Thyroid gland (tissue), 4 donors: ENCODE results near the gene DOCK8. TPM values are rescaled to one million over a fixed set of nuclear protein-coding genes. Genes with fewer than 3 reads are reported as not detected.

Experiments used
- DNase-seq, 2 donors: peaks; one replicate each; pipeline ENCODE4 v3.0.0-alpha.2; 2019
- H3K27ac ChIP-seq, 3 donors: fragments of 200-600 bp; sonication (generic); 1 replicate in 2 of 3; 2 replicates in 1 of 3; pipeline ENCODE4 v1.5.1; 2016 to 2019; ENCODE audit warnings: mild to moderate bottlenecking in 1 of 3, moderate library complexity in 1 of 3
- H3K27me3 ChIP-seq: fragments of 200-600 bp; sonication (generic); one replicate; pipeline ENCODE4 v1.5.1; 2019
- H3K36me3 ChIP-seq, 2 donors: fragments of 200-600 bp; sonication (generic); one replicate each; pipeline ENCODE4 v1.5.1; 2016 to 2019
- H3K4me1 ChIP-seq, 2 donors: fragments of 200-600 bp; sonication (generic); one replicate each; pipeline ENCODE4 v1.5.1; 2017 to 2019
- H3K4me3 ChIP-seq, 3 donors: fragments of 200-600 bp; sonication (generic); replicated peaks in 1 of 3; 1 replicate in 2 of 3; 2 replicates in 1 of 3; pipeline ENCODE4 v1.5.1; 2016; ENCODE audit warnings: mild to moderate bottlenecking in 1 of 3
- H3K9me3 ChIP-seq: fragments of 200-600 bp; sonication (generic); one replicate; pipeline ENCODE4 v1.5.1; 2017
- POLR2A ChIP-seq, 2 donors: fragments of 450-650 bp; IDR thresholded peaks; one replicate each; pipeline ENCODE4 v1.6.1; 2017; ENCODE audit warnings: antibody characterized with exemption in 2 of 2, mild to moderate bottlenecking in 2 of 2, moderate library complexity in 1 of 2
- WGBS, 2 donors: methylation state at CpG; one replicate each; pipeline ENCODE4 v1.1.5; 2017; 5-methylcytosine and 5-hydroxymethylcytosine counted together
- intact Hi-C: fragments of 100-400 bp; cut with DNase I; formaldehyde crosslinking; loops from one replicate; pipeline ENCODE4 v1.15.1; 2023
- total RNA-seq, 4 donors: library from RNA; depleted of rRNA; stranded (reverse); fragments of >200 nt; gene quantifications; one replicate each; pipeline ENCODE4 v1.2.3, GENCODE V29; 2016
- TF ChIP-seq, protein P1 (sequence below), 6 experiments: fragments of 200-600 bp in 3 of 6; fragments of 450-650 bp in 3 of 6; sonication (generic) in 3 of 6; IDR thresholded peaks; one replicate each; pipeline ENCODE4 v1.5.1; 2016 to 2019; ENCODE audit warnings: antibody characterized with exemption in 6 of 6, mild to moderate bottlenecking in 2 of 6, inconsistent platforms in 1 of 6, moderate library complexity in 1 of 6

DOCK8 gene
- total RNA-seq, 4 donors from 2014 or later = 10.1 to 19.5 (median 16.0) TPM

DNA sequence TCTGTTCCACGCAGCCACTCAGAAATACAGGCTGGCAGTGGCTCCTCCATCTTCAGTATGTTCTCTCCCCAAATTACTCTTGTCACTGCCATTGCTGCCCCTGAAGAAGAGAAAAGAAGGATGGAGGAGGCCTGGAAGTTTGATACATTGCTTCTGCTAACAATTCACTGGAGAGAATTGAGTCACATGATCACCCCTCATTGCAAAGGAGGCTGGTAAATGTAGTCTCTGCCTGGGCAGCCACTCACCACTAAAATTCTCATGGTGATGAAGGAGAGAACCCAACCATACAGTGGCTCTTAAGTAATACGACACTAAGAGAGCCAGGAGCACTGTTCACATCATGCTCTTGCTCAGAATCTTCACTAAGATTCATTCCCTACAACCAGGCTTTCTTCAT lies 112.0 kb downstream of the DOCK8 start:
- no peak overlapping the region for H3K4me3 ChIP-seq
- H3K27me3 ChIP-seq = no peaks in the 10 kb centered on the region
- H3K36me3 ChIP-seq = no peaks in the 10 kb centered on the region
- no peaks in the 10 kb centered on the region for H3K4me1 ChIP-seq
- DNase-seq = no peak
- intact Hi-C loops = no loop called here
- WGBS, 2 donors = 73 to 77% methylated on average over 2 of the region's 2 CpGs
- TF ChIP-seq, protein P1, sequence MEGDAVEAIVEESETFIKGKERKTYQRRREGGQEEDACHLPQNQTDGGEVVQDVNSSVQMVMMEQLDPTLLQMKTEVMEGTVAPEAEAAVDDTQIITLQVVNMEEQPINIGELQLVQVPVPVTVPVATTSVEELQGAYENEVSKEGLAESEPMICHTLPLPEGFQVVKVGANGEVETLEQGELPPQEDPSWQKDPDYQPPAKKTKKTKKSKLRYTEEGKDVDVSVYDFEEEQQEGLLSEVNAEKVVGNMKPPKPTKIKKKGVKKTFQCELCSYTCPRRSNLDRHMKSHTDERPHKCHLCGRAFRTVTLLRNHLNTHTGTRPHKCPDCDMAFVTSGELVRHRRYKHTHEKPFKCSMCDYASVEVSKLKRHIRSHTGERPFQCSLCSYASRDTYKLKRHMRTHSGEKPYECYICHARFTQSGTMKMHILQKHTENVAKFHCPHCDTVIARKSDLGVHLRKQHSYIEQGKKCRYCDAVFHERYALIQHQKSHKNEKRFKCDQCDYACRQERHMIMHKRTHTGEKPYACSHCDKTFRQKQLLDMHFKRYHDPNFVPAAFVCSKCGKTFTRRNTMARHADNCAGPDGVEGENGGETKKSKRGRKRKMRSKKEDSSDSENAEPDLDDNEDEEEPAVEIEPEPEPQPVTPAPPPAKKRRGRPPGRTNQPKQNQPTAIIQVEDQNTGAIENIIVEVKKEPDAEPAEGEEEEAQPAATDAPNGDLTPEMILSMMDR (IDR thresholded peaks at IDR 0.05) = no peak
- TF ChIP-seq POLR2A (IDR thresholded peaks at IDR 0.05) = no peak
- H3K27ac ChIP-seq = no peak overlapping the region
- no peaks in the 10 kb centered on the region for H3K9me3 ChIP-seq

DNA sequence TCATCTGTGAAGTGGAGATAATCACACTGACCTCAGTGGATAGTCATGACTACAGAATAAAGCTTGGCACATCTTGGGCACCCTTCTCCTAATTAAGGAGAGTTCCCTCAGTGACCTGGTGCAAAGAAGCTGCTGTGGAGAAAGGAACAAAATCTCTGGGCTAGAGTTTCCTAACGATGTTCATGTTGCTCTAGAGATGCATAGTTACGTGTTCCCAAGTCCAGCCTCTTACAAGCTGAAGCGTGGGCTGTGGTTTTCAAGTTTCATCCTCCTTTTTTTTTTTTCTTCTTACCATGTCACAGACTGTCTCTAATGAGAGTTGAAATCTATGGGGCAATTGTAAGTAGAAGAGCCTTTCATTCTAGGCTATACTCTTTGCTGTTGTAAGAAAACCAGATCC lies 113.8 kb downstream of the DOCK8 start:
- Histone ChIP-seq H3K36me3 (no peaks in the 10 kb centered on the region), H3K27ac (no peak overlapping the region), H3K9me3 (no peaks in the 10 kb centered on the region), H3K4me1 (no peaks in the 10 kb centered on the region), H3K27me3 (no peaks in the 10 kb centered on the region), H3K4me3 (no peak overlapping the region)
- intact Hi-C loops = no loop called here
- WGBS, 2 donors = 62 to 74% methylated on average over 3 of the region's 3 CpGs
- TF ChIP-seq POLR2A (IDR thresholded peaks at IDR 0.05) = no peak
- TF ChIP-seq, protein P1 (IDR thresholded peaks at IDR 0.05) = no peak
- DNase-seq = no peak

DNA sequence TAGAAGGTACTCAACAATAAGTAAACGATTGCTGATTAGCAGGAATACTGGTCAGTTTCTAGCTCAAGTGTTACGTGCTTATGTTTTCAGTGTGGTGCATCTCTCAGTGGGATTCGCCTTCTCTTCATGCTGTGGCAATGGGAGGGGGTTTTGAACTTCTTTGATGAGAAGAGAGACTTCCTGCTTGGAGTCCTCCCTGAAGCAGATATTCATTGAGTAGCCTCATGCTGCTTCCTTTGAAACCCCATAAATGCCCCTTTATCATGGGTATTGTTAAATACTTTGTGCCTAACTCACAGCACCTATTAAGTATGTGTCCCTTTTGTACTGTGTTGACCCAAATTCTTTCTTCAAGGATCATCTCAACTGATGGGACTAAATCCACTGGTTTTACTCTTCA lies 116.5 kb downstream of the DOCK8 start:
- Histone ChIP-seq H3K27me3 (no peaks in the 10 kb centered on the region), H3K4me1 (no peaks in the 10 kb centered on the region), H3K36me3 (no peaks in the 10 kb centered on the region), H3K9me3 (no peaks in the 10 kb centered on the region), H3K27ac (no peak overlapping the region), H3K4me3 (no peak overlapping the region)
- 83 to 91% methylated on average over 3 of the region's 3 CpGs for WGBS, 2 donors
- no peak for TF ChIP-seq POLR2A (IDR thresholded peaks at IDR 0.05)
- TF ChIP-seq, protein P1 (IDR thresholded peaks at IDR 0.05) = no peak
- no peak for DNase-seq
- intact Hi-C loops = no loop called here

DNA sequence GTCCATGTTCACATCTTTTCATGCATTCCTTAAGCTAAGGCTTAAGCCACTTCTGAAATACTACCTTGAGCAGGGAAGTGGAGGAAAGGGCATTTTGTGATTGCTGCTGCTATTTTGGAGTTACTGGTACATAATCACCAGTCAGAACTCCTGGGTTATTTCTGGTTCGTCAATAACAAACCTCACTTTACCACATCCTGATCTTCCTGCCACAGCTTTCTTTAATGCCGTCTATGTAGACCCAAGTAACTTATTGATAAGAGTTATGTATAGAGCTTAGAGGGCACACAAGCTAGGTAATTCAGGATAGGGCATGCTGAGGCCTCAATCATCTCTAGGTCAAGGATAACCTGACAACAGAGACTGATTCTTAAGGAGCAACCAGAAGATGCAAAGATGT lies 120.7 kb downstream of the DOCK8 start:
- TF ChIP-seq, protein P1 (IDR thresholded peaks at IDR 0.05) = no peak
- DNase-seq = no peak
- Histone ChIP-seq H3K27me3 (no peaks in the 10 kb centered on the region), H3K36me3 (peaks cover 0 to 3% of the 10 kb centered on the region in 2 donors), H3K4me3 (no peak overlapping the region), H3K4me1 (no peaks in the 10 kb centered on the region), H3K9me3 (no peaks in the 10 kb centered on the region), H3K27ac (no peak overlapping the region)
- 85 to 91% methylated on average over 2 of the region's 2 CpGs for WGBS, 2 donors
- intact Hi-C loops = no loop called here

DNA sequence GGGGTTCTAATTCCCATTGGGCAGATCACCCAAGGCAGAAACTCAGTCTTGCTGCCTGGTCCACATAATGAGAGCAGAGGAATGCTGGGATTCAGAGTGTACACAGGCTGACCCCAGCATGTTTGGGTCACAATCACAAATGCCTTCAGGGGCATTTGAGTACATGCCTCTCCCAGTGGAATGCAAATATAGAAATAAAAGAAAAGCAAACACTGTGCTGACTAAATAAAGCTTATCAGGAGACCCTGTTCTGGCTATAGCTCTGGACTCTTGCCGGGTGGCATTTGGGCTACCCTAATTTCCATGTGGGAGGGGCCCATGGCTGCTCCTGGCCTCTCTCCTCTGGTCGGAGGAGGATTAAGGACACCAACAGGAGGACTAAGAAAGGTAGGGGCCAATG lies 121.4 kb downstream of the DOCK8 start:
- WGBS, 2 donors = 52 to 65% methylated on average over 2 of the region's 2 CpGs
- Histone ChIP-seq H3K9me3 (no peaks in the 10 kb centered on the region), H3K4me1 (no peaks in the 10 kb centered on the region), H3K4me3 (no peak overlapping the region), H3K27ac (no peak overlapping the region), H3K36me3 (peaks cover 0 to 3% of the 10 kb centered on the region in 2 donors), H3K27me3 (no peaks in the 10 kb centered on the region)
- no peak for TF ChIP-seq POLR2A (IDR thresholded peaks at IDR 0.05)
- TF ChIP-seq, protein P1 (IDR thresholded peaks at IDR 0.05) = no peak
- no peak for DNase-seq
- intact Hi-C loops = no loop called here
